Endothelial cell of hepatic sinusoid (primary cell): ENCODE measurements around the gene KRT9.

ENCODE experiments used
- in situ Hi-C: cut with HindIII; loops from 2 replicates; pipeline ENCODE4 v1.10.0; 2017; ENCODE audit warnings: low sequenced_read_pairs

KRT9 gene

DNA sequence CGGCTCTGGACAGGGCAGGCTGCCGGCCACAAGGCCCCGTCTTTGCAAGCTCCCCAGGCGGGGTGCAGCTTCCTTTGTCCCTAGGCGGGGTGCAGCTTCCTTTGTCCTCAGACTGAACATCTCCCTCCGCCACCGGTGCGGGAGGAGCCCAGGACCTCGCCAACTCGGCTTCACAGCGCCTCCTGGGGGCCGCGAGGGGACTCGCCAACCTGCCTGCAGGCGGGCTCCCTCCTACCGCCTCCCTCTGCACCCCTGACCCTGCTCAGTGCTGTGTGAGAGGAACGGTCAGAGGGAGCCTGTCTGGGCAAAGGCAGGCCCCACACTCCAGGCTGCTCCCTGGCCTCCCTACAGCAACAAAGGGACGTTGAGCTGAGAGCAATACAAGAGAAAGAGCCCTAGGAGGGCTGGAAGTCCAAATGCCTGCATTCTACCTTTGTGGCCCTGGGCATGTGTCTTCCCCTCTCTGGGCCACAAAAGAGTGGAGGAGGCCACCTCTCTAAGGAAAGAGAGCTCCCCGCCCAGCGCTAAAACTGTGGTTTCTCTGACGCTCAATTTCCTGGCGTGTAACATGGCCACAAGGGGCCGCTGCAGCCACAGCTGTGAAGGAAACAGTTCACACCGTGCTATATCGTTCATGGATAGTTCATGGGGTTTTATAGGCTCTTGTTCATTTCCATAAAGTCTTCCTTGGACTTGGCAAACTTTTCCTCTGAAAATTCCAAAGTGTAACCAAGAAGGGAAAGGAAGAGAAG, 22.8 kb downstream of the KRT9 start:
- in situ Hi-C loops, result loop anchor here (25.0 kb wide), 1 partner anchor 637 kb away; no protein-coding TSS in a partner anchor

DNA sequence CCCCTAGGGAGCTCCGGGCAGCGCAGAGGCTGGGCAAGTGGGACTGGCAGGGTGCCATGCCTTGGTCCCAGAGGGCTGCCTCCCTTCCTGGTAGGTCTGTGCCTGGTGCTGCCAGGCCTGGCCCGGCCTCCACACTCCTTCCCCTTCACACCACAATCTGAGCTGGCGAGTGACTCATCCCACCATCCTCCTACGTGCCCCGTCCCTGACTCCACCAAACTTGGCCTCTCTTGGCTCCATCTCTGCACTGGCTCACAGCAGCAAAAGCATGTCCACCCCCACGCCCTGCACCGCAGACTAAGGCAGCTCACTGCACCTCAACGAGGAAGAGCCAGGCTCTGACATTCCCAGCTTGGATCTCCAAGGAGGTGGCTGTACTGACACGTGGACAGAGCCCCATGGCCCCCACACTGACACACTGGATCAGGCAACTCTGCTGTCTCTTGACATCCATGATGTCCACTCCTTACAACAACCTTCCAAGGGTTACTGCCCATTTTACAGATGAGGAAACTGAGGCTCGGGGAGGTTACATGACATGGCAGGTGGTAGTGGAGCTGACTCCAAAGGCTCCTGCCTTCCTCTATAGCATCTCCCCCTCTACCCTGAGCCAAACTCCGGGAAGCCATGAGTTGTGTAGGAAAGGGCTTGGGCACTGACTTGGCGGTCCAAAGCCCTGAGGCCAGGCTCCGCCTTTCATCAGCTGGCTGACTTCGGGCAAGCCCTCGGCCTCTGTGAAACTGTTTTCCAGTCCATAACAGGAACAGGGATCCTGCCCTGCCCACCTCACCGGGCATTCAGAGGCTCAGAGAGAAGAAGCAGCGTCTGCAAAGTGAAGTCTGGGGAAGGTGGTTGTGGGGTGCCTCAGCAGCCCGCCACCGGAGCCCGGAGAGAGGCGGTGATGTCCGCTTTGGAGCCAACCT, 23.7 kb downstream of the KRT9 start:
- in situ Hi-C loops, result loop anchor here (25.0 kb wide), 1 partner anchor 636 kb away; no protein-coding TSS in a partner anchor

DNA sequence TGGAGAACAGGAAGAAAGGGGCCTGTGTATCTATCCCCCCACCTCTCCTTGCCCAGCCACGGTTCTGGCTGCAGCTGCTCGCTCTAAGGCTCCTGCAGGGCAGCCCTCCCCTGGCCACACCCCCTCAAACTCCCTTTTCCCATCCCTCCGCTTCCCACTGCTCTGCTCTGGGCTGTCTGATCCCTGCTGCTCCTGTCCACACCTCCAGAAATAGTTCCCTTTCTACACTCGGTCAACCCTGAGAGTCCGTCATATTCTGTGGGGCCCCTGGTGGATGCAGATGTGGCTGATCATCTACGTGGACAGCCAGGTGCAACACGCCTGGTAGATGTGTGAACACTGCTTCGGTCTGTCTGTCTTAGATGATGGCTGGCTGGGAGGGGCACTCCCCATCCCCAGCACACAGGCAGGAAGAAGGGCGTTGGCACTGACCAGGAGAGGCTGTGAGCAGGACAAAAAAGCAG, 24.4 kb downstream of the KRT9 start:
- in situ Hi-C loops, result loop anchor here (25.0 kb wide), 1 partner anchor 635 kb away; no protein-coding TSS in a partner anchor

DNA sequence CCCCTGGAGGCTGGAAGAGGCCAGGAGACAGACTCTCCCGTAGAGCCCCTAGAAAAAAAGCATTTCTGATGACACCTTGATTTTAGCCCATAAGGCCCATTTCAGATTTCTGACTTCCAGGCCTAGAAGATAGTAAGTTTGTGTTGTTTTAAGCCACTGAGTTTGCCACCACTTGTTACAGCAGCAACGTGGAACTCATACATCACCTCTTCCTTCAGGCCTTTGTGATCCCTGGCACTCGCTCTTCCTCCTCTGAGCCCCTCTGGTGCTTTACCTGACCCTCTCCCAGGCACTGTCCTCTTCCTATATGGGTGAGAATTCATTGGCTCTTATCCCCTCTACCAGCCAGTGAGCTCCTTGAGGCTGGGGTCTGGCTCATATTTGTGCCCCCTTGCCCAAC, 25.0 kb downstream of the KRT9 start:
- in situ Hi-C loops, result loop anchor here (25.0 kb wide), 1 partner anchor 635 kb away; no protein-coding TSS in a partner anchor

DNA sequence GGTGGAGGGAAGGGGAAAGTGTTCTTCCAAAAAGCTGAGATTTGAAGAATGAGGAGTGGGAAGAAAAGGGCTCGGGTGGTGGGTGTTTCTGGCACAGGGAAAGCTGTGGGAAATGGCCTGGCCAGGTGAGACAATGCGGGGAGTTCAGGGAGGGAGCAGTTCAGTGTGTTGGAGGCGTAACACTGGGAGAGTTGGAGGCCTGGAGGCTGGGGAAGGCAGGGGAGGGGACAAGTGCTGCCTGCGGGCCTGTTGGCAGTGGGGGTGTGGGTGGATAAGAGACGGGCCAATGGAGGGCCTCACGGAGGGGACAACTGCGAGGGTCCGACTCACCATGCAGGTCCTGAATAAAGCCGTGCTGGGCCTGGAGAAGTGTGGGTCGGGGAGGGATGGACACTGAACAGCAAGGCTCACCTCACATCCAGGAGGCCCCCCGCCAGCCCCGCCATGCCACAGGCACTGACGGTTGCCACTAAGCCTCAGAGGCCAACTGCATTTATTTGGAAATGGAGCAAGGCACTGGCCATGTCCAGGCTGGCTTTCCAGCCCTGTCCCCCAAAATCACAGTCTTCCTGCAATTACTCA, 25.9 kb downstream of the KRT9 start:
- in situ Hi-C loops, result loop anchor here (25.0 kb wide), 1 partner anchor 634 kb away; no protein-coding TSS in a partner anchor

DNA sequence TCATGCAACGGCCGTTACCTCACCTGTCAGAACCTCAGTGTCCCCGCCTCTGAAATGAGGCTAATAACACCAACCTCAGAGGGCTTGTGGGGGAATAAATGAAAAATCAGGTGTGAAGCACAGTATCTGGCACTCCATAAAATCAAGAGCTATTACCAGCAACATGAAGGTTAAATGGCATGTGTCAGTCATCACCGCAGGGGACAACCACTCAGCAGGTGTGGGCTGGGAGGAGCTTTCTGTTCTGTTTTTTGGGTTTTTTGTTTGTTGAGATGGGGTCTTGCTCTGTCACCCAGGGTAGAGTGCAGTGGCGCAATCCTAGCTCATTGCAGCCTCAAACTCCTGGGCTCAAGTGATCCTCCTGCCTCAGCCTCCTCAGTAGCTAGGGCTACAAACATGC, 26.9 kb downstream of the KRT9 start:
- in situ Hi-C loops, result loop anchor here (25.0 kb wide), 1 partner anchor 633 kb away; no protein-coding TSS in a partner anchor

DNA sequence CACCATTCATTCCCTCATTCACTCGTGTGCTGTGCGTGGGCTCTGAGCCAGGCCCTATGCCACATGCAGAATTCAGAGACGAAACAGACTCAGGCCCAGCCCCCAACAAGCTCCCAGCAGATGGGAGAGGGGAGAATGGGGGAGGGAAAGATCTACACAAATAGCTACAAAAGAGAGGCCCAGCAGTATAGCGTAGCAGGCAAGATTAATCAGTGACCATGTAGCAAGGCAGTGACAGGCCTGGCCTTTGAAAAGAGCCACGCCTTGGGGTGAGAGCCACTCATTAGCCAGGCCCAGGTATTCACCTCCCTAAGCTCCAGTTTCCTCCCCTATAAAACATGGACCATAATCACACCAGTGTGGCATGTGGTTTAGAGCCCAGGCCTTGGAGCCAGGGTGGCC, 27.4 kb downstream of the KRT9 start:
- in situ Hi-C loops, result loop anchor here (25.0 kb wide), 1 partner anchor 632 kb away; no protein-coding TSS in a partner anchor

DNA sequence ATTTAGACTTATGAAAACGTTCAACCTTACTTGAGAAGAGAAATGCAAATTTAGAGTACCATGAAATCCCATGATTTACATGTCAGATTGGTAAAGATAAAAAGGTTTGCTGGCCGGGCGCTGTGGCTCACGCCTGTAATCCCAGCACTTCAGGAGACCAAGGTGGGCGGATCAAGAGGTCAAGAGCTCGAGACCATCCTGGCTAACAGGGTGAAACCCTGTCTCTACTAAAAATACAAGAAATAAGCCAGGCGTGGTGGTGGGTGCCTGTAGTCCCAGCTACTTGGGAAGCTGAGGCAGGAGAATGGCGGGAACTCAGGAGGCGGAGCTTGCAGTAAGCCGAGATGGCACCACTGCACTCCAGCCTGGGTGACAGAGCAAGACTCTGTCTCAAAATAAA, 29.1 kb downstream of the KRT9 start:
- in situ Hi-C loops, result loop anchor here (25.0 kb wide), 1 partner anchor 630 kb away; no protein-coding TSS in a partner anchor

DNA sequence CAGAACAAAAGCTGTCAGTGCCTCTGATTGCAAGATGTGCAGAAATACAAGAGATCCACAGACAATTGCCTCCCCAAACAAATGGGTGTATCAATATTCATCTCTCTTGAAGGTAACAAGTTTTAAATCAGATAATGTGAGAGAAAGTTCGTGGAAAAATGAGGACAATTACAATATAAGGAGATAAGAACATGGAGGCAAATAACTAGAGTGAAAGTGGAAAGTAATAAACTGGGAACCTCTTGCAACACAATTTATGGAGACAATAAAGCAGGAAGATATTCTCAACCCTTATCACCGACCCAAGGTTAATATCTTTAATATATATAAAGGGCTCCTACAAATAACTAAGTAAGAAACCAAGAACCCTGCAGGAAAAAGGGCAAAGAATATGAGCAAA, 29.5 kb downstream of the KRT9 start:
- in situ Hi-C loops, result loop anchor here (25.0 kb wide), 1 partner anchor 630 kb away; no protein-coding TSS in a partner anchor

DNA sequence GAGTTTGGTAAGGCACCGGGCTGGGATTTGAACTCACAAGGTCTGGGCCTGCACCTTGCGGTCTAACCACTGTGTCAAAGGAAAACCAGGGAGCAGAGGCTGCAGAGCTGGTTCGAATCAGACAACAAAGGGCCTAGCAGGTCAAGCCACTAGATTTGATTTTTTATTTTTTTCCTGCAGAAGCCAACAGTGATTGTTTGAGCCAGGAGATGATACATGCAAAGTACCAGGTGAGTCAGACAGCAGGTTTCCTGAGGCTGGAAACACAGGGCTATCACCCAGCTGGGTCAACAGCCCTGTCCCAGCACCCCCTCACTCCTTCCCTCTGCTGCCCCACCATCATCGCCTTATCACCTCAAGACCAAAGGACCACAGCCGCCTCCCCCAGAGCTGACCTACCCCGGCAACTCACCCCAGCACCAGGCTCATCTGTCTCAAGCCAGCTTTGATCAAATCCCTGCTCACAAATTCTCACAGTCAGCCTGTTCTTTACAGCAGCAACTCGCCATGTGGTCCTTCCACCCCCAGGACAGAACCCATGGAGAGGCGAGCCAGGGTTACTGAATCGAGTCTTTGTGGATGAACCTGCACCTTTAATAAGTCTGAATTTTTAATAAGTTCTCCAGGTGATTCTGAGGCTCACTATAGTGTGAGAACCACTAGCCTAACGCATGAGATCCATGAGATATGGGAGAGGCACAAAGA, 30.8 kb downstream of the KRT9 start:
- in situ Hi-C loops, result loop anchor here (25.0 kb wide), 1 partner anchor 629 kb away; no protein-coding TSS in a partner anchor

DNA sequence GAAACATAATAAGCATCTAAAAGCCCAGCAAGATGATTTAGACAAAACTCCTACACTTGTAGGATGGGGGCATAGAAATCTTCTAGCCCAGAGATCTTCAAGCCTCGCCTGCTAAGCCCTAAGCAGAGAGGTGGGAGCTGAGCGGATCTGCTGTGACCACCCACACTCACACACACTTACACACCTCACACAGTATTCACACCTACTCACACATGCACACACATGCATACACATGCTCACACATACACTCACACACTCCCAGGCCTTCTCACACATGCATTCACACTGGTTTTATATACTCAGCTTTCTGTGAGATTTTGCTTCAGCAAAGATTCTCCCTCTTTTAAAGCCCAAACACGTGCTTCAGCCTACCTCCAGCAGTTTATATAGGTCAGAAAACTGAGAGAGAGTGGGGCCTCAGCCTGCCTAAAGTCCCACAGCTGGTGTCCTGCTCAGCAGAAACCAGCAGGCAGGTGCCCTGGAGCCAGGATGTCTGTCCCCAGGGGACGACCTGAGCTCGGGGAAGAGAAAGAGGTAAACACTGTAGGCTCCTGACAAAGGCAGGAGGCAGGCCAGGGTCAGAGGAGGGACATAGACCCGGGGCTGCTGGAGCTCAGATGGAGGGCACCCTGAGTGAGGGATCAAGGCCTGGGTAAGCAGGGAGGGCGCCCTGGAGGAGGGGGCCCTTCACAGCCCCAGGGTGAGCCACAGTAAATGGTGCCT, 31.7 kb downstream of the KRT9 start:
- in situ Hi-C loops, result loop anchor here (10.0 to 25.0 kb wide), 2 partner anchors 135 to 628 kb away; no protein-coding TSS in a partner anchor

DNA sequence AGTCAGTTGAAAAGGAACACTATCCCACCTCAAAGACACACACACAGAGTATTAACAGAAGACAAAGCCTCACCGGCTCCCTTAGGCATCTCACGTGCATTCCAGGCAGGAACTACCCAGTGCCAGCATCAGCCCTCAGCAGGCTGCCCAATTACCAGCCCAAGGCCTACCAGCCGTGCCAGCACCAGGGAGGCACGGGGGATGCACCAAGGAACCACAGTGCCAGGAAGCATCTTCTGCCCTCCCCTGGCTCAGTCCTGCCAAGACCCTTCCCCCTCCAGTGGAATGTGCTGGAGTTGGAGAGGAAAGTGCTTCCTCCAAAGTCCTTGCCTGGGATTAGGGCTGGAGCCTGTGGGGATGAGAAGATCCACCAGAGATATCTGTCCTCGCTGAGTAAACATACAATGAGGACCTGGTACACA, 32.8 kb downstream of the KRT9 start:
- in situ Hi-C loops, result loop anchor here (10.0 to 25.0 kb wide), 2 partner anchors 134 to 627 kb away; no protein-coding TSS in a partner anchor

DNA sequence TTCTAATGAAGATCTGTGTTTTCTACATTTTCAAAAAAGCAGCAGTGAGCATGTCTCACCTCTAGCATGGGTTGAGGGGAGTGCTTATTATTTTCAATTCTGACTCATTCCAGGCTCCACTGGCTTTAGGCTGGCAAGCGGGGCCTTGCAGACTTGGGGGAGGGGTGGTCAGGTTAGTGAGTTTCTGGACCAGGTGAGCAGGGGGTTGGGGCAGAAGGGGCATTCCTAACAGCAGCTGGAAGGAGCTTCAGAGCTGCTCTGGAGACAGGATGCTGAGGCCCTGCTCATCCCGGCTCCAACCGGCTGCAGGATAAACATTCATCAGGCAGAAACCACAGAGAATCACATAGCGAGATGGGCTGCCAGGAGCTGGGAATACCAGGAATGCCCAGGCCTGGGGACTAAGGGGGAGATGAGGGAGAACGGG, 33.3 kb downstream of the KRT9 start:
- in situ Hi-C loops, result loop anchor here (10.0 to 25.0 kb wide), 2 partner anchors 134 to 626 kb away; no protein-coding TSS in a partner anchor

DNA sequence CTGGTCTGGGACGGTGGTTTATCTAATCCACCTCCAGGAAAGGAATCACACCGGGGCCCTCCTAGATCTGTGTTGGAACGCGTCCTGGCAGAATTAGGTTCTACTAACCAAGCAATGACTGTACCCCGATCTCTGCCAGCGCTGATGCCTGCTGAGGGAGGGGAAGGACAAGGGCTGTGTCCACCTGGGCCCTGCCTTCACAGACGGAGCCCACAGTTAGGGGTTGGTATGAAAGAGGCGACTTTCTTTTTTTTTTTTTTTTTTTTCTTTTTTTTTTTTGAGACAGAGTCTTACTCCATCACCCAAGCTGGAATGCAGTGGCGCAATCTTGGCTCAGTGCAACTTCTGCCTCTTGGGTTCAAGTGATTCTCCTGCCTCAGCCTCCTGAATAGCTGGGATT, 33.9 kb downstream of the KRT9 start:
- in situ Hi-C loops, result loop anchor here (10.0 to 25.0 kb wide), 2 partner anchors 133 to 626 kb away; no protein-coding TSS in a partner anchor

DNA sequence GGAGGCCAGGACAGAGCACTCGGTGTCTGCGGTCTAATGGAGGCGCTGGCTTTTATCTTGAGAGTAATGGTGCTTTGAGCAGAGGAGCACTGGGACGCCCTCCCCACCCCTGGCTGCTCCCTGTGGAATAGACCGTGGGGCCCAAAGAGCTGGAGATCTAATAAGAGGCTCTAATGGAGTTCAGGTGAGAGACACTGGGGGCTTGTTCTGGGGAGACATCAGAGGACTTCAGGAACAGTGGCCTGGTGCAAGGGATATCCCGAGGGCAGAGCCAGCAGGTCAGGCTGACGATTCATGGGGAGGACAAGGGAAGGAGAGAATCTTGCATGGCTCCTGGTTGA, 34.3 kb downstream of the KRT9 start:
- in situ Hi-C loops, result loop anchor here (10.0 to 25.0 kb wide), 2 partner anchors 133 to 625 kb away; no protein-coding TSS in a partner anchor

DNA sequence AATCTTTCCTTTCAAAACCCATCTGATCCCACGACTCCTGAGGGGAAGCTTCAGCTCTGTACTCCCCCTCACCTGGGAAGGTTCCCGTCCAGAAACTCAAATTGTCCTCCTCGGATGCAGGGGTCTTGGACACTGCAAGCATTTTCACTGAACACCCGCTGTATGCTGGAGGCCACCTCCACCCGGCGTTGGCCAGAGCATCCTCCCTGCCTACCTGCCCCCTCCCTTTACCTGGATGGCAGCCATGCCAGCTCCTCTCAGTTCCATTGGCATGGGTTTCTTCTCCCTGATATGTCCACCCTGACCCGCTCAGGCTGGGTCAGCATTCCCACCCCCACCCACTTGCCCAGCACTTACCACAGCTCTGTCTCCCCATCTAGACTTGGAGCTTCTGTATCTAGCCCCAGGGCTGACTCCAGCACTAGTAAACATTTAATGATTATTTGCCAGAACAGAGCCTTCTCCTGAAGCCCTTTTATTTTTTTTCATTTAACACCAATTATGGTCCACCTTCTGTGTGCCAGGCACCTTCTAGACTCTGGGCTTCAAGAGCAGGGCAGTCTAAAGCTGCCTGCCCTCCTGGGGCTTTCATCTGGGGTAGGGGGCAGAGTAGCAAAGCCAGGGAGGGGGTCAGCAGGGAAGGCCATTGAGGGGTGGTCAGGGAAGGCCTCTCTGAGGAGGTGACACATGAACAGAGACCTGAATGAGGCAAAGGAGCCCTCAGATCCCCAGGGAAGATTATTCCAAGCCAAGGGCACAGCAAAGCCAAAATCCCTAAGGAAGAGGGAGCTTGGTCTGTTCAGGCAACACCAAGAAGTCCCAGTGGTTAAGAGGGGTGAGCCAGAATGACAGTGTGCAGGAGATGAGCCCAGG, 34.9 kb downstream of the KRT9 start:
- in situ Hi-C loops, result loop anchor here (10.0 to 25.0 kb wide), 2 partner anchors 132 to 625 kb away; no protein-coding TSS in a partner anchor

DNA sequence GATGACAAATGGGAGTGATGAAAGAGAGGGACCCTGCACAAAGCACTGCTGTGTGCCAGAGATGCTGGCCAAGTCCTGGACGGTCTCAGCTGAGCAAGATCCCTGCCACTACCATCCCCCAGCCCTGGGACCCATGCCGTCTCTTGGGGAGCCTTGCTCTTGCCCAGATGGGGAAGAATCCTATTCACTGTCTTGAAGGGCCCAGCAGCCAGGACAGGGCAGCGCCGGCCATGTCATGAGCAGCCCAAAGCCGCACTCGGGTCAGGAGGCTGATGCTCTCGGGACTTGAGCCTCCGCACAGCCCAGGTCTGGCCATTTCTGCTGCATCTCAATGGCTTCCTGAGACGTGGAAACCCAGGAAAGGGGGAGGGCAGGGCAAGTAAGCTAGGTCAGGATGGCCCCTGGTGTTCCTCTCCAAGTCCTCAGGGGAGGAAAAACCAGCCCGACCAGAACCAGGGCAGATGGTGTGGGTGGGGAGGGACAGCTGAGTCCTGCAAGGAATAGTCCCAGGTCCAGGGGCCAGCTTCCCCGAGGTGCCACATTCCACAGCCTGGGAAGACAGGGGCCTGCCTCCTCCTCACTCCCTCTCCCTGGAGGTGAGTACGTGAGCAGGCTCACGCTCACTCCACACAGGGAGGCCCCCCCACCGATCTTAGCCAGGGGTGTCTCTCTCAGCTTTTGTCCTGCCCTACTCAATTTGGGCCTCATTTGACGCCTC, 35.9 kb downstream of the KRT9 start:
- in situ Hi-C loops, result loop anchor here (10.0 to 25.0 kb wide), 2 partner anchors 131 to 624 kb away; no protein-coding TSS in a partner anchor
